Suprapubic skin (tissue), 4 donors: ENCODE results near the gene ADCY5.

Experiments used
- CTCF ChIP-seq, 2 donors: fragments of 200-600 bp in 1 of 2; fragments of 450-650 bp in 1 of 2; sonication (generic) in 1 of 2; IDR thresholded peaks; one replicate each; pipeline ENCODE4 v1.5.1; 2016 to 2019; ENCODE audit warnings: antibody characterized with exemption in 2 of 2, mild to moderate bottlenecking in 1 of 2, moderate library complexity in 1 of 2
- POLR2A ChIP-seq, 2 donors: fragments of 450-650 bp; IDR thresholded peaks; one replicate each; pipeline ENCODE4 v1.6.1; 2017; ENCODE audit warnings: antibody characterized with exemption in 2 of 2, mild to moderate bottlenecking in 2 of 2, moderate library complexity in 2 of 2
- POLR2AphosphoS5 ChIP-seq, 3 donors: sonication (generic); formaldehyde crosslinking; IDR thresholded peaks; one replicate each; pipeline ENCODE4 v1.6.1; 2017; ENCODE audit warnings: antibody characterized with exemption in 3 of 3

GRCh38 chr3:123380261-123380660, 68.6 kb downstream of the ADCY5 start:
- no peak for TF ChIP-seq POLR2AphosphoS5 (IDR thresholded peaks at IDR 0.05)
- TF ChIP-seq POLR2A (IDR thresholded peaks at IDR 0.05), result no peak
- TF ChIP-seq CTCF (IDR thresholded peaks at IDR 0.05), result no peak
